ENCODE data around the gene TAF4B.

Gene TAF4B

DNA sequence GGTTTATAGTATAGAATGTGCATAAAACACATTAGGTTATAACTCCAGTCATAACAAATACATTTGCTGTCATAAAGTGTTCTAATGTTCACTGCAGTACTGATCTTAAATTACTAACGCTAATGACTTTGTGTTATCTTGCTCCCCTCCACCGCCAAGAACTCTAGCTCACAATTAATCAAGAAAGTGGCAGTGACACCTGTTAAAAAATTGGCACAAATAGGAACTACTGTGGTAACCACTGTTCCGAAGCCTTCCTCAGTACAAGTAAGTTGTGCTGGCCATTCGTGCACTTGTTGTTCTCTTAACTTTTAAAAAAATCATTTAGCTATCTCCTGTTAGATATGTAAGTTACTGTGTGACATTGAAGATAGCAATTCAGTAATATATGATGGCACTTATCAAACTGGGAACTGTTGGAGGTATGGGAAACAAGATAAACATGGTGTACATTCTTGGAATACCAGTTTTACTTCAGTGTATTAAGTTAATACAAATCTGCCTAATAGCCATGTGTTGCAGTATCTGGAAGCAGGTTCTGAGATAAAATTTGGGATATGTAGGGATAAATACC, 41.2 kb downstream of the TAF4B start:
- Histone ChIP-seq H3K4me3 (ENCODE audit: severe bottlenecking) (no peak overlapping the region), H3K36me3 (ENCODE audit: low read depth) (0 out of 2 replicates have a peak, but pooled peaks cover 3% of the 10 kb centered on the region), H3K4me1 (ENCODE audit: insufficient read depth, poor library complexity, severe bottlenecking) (peaks cover 4% of the 10 kb centered on the region), H3K9me3 (ENCODE audit: severe bottlenecking) (no peaks in the 10 kb centered on the region), H3K27ac (ENCODE audit: poor library complexity, severe bottlenecking) (no peak overlapping the region), H3K27me3 (ENCODE audit: insufficient read depth, poor library complexity, severe bottlenecking) (no peaks in the 10 kb centered on the region)
- no peak for DNase-seq (ENCODE audit: low spot score)
- ATAC-seq (ENCODE audit: low read depth) = no peak
- TF ChIP-seq, protein P1, sequence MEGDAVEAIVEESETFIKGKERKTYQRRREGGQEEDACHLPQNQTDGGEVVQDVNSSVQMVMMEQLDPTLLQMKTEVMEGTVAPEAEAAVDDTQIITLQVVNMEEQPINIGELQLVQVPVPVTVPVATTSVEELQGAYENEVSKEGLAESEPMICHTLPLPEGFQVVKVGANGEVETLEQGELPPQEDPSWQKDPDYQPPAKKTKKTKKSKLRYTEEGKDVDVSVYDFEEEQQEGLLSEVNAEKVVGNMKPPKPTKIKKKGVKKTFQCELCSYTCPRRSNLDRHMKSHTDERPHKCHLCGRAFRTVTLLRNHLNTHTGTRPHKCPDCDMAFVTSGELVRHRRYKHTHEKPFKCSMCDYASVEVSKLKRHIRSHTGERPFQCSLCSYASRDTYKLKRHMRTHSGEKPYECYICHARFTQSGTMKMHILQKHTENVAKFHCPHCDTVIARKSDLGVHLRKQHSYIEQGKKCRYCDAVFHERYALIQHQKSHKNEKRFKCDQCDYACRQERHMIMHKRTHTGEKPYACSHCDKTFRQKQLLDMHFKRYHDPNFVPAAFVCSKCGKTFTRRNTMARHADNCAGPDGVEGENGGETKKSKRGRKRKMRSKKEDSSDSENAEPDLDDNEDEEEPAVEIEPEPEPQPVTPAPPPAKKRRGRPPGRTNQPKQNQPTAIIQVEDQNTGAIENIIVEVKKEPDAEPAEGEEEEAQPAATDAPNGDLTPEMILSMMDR (IDR thresholded peaks at IDR 0.05; ENCODE audit: poor library complexity, severe bottlenecking) = no peak

DNA sequence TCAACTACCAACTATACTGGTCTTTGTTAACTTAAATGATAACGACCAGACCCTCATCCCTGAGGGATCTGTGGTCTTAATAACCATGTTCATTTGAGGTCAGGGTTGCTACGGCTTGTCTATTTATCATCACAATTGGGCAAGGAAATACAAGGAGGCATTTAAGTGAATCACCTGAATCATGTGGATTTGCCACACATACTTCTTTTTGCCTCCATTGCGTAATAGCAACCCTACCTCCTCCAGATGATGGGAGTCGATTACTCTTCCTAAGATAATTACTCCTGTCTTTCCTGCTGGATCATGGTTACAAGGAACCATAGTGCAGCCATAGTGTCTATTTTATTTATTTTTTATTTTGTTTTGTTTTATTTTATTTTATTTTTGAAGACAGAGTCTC, 42.2 kb downstream of the TAF4B start:
- Histone ChIP-seq H3K4me1 (ENCODE audit: insufficient read depth, poor library complexity, severe bottlenecking) (peaks cover 4% of the 10 kb centered on the region), H3K27me3 (ENCODE audit: insufficient read depth, poor library complexity, severe bottlenecking) (no peaks in the 10 kb centered on the region), H3K27ac (ENCODE audit: poor library complexity, severe bottlenecking) (no peak overlapping the region), H3K9me3 (ENCODE audit: severe bottlenecking) (no peaks in the 10 kb centered on the region), H3K36me3 (ENCODE audit: low read depth) (0 out of 2 replicates have a peak, but pooled peaks cover 3% of the 10 kb centered on the region), H3K4me3 (ENCODE audit: severe bottlenecking) (no peak overlapping the region)
- ATAC-seq (ENCODE audit: low read depth) = peak; percentile 33; the same call in 1 of the 3 replicates
- DNase-seq (ENCODE audit: low spot score) = no peak
- TF ChIP-seq, protein P1 (IDR thresholded peaks at IDR 0.05; ENCODE audit: poor library complexity, severe bottlenecking) = no peak

DNA sequence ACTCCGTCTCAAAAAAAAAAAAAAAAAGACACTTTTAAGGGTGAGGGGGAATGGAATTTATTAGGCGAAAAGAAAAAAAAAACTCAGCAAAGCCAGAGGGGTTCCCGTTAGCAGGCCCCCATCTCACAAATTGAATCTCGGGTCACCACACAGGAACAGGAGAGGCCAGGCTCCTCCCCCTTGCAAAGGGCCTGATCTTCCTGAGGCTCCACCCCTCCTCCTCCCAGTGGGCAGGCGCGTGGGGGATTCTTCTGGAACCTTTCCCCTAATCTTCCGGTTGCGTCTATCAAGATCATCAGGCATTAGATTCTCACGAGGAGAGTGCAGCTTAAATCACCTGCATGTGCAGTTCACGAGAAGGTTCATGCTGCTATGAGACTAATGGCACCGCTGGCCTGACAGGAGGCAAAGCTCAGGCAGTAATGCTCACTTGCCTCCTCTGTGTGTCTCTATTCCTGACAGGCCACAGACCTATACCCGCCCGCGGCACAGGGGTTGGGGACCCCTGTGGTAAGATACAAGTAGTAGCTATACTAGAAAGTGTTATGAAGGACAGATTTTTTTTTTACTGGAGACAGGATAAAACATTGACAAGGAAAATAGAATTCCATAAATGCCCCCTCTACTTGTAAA, 45.8 kb downstream of the TAF4B start:
- no peak overlapping the region for H3K27ac ChIP-seq (ENCODE audit: poor library complexity, severe bottlenecking)
- DNase-seq (ENCODE audit: low spot score) = no peak
- no peak overlapping the region for H3K4me3 ChIP-seq (ENCODE audit: severe bottlenecking)
- no peak for ATAC-seq (ENCODE audit: low read depth)
- TF ChIP-seq, protein P1 (IDR thresholded peaks at IDR 0.05; ENCODE audit: poor library complexity, severe bottlenecking) = no peak
- H3K36me3 ChIP-seq (ENCODE audit: low read depth) = peaks cover 3% of the 10 kb centered on the region; the same call in 1 of the 2 replicates
- H3K27me3 ChIP-seq (ENCODE audit: insufficient read depth, poor library complexity, severe bottlenecking) = no peaks in the 10 kb centered on the region
- no peaks in the 10 kb centered on the region for H3K9me3 ChIP-seq (ENCODE audit: severe bottlenecking)
- H3K4me1 ChIP-seq (ENCODE audit: insufficient read depth, poor library complexity, severe bottlenecking) = peaks cover 4% of the 10 kb centered on the region

DNA sequence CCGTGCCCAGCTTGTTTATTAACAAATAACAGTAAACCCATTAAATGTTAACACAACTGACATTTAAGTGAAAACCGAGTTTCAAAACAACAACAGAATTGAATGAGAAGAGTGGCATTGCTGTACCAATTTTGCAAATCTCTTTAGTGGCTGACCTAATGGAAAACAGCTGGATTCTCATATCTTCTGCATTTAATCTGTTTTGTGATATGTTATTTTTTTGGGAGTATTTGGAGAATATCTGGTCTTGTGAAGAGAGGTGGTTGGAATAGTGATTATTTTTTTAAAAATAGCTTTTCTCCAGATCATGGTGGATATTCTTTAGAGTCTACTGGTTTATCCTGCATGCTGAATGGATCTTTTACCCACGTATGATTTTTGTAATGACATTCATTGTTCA, 51.1 kb downstream of the TAF4B start:
- Histone ChIP-seq H3K4me3 (ENCODE audit: severe bottlenecking) (no peak overlapping the region), H3K27me3 (ENCODE audit: insufficient read depth, poor library complexity, severe bottlenecking) (no peaks in the 10 kb centered on the region), H3K9me3 (ENCODE audit: severe bottlenecking) (no peaks in the 10 kb centered on the region), H3K4me1 (ENCODE audit: insufficient read depth, poor library complexity, severe bottlenecking) (no peaks in the 10 kb centered on the region), H3K27ac (ENCODE audit: poor library complexity, severe bottlenecking) (no peak overlapping the region), H3K36me3 (ENCODE audit: low read depth) (no peaks in the 10 kb centered on the region; the same call in 1 of the 2 replicates)
- DNase-seq (ENCODE audit: low spot score) (no peak), ATAC-seq (ENCODE audit: low read depth) (no peak)
- TF ChIP-seq, protein P1 (IDR thresholded peaks at IDR 0.05; ENCODE audit: poor library complexity, severe bottlenecking) = no peak

DNA sequence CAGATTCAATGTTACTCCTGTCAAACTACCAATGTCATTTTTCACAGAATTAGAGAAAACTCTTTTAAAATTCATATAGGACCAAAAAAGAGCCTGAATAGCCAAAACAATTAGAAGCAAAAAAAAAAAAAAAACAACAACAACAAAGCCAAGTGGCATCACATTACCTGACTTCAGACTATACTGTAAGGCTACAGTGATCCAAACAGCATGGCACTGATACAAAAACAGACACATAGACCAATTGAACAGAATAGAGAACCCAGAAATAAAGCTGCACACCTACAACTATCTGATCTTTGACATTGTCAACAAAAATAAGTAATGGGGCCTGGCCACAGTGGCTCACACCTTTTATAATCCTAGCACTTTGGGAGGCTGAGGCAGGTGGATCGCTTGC, 53.2 kb downstream of the TAF4B start:
- no peak for DNase-seq (ENCODE audit: low spot score)
- Histone ChIP-seq H3K4me3 (ENCODE audit: severe bottlenecking) (no peak overlapping the region), H3K4me1 (ENCODE audit: insufficient read depth, poor library complexity, severe bottlenecking) (no peaks in the 10 kb centered on the region), H3K27ac (ENCODE audit: poor library complexity, severe bottlenecking) (no peak overlapping the region), H3K36me3 (ENCODE audit: low read depth) (no peaks in the 10 kb centered on the region; the same call in 1 of the 2 replicates), H3K9me3 (ENCODE audit: severe bottlenecking) (no peaks in the 10 kb centered on the region), H3K27me3 (ENCODE audit: insufficient read depth, poor library complexity, severe bottlenecking) (no peaks in the 10 kb centered on the region)
- ATAC-seq (ENCODE audit: low read depth) = no peak
- TF ChIP-seq, protein P1 (IDR thresholded peaks at IDR 0.05; ENCODE audit: poor library complexity, severe bottlenecking) = no peak
